ENCODE data around the gene STRA6. TPM values are rescaled to one million over a fixed set of nuclear protein-coding genes. Genes with fewer than 3 reads are reported as not detected.

Gene STRA6
- total and polyA plus RNA-seq, 2 of the 8 experiments (the other 6 are each of a cell fraction or from before 2014, with no cell fraction given) = 9.3 to 14.5 TPM

GRCh38 chr15:74210729-74211128 lies 8.1 kb upstream of the STRA6 start:
- no peak overlapping the region for H2AFZ ChIP-seq (ENCODE audit: low read length)
- peak overlapping the region; percentile 62 for H3K18ac ChIP-seq (ENCODE audit: extremely low read depth, low read length)
- TF ChIP-seq RXRA (IDR thresholded peaks at IDR 0.05; ENCODE audit: insufficient read depth, low read depth, low read length) (no peak), KDM1A (IDR thresholded peaks at IDR 0.05; ENCODE audit: borderline replicate concordance, low read length) (peak; percentile 79; the same call in 1 of the 2 replicates), CHD2 (IDR thresholded peaks at IDR 0.05; ENCODE audit: low read length) (no peak), SP2 (IDR thresholded peaks at IDR 0.05; ENCODE audit: low read length) (no peak)
- H3K79me2 ChIP-seq (ENCODE audit: control insufficient read depth in 1 of 2, insufficient read depth in 2 of 2, low read length in 2 of 2) = no peaks in the 10 kb centered on the region
- H2AK5ac ChIP-seq (ENCODE audit: low read depth, low read length) = no peak overlapping the region; the same call in 1 of the 2 replicates
- no peak overlapping the region for H4K8ac ChIP-seq (ENCODE audit: extremely low read depth, insufficient read depth, low read length)
- no peak overlapping the region for H3K27ac ChIP-seq (ENCODE audit: low read depth, low read length)
- peak overlapping the region; percentile 19; the same call in 1 of the 2 replicates for H2BK15ac ChIP-seq (ENCODE audit: low read length)
- no peaks in the 10 kb centered on the region for H3K36me3 ChIP-seq (ENCODE audit: control insufficient read depth in 2 of 4, insufficient read depth in 4 of 4, low read length in 3 of 4)
- H3K23ac ChIP-seq (ENCODE audit: insufficient read length) = no peak overlapping the region
- H3K4me2 ChIP-seq (ENCODE audit: insufficient read depth in 1 of 2, low read depth in 2 of 2, low read length in 2 of 2) = no peak overlapping the region
- no peak overlapping the region for H3K14ac ChIP-seq (ENCODE audit: insufficient read length)
- H3K4me1 ChIP-seq (replicated peaks in 1 of 4; ENCODE audit: control insufficient read depth in 3 of 4, insufficient read depth in 4 of 4, low read length in 3 of 4) = peaks cover 30 to 52% (median 42%) of the 10 kb centered on the region in 4 experiments
- H2BK5ac ChIP-seq (ENCODE audit: low read depth, low read length) = peak overlapping the region; percentile 10; the same call in 1 of the 2 replicates
- ChIA-PET POLR2A (ENCODE audit: partially characterized antibody) (interaction anchor here (0.6 to 5.9 kb wide), 3 partner anchors 11 to 80 kb away, joined by 3 to 38 read pairs (median 3); no protein-coding TSS in a partner anchor), CTCF (ENCODE audit: partially characterized antibody) (interaction anchor here (0.6 to 2.9 kb wide), 9 partner anchors 9 to 146 kb away, joined by 3 to 12 read pairs (median 3); partner anchors contain the start of gene ISLR2)
- H3K9ac ChIP-seq (replicated peaks in 1 of 4; ENCODE audit: extremely low read depth in 1 of 4, low read depth in 3 of 4, low read length in 3 of 4) = no peak overlapping the region
- DNase-seq (ENCODE audit: low read depth in 1 of 2, low spot score in 2 of 2) (no peak), FAIRE-seq (no peak)
- peaks cover 0 to 6% (median under 1%) of the 10 kb centered on the region in 4 experiments; a peak in 5 of 7 replicates for H3K27me3 ChIP-seq (replicated peaks in 1 of 4; ENCODE audit: control insufficient read depth in 3 of 4, extremely low read depth in 1 of 4, insufficient read depth in 3 of 4, low read length in 3 of 4)
- peaks cover 2% of the 10 kb centered on the region for H3K23me2 ChIP-seq (ENCODE audit: low read depth, low read length)
- no peaks in the 10 kb centered on the region for H3K9me3 ChIP-seq (ENCODE audit: insufficient read depth in 2 of 2, low read depth in 1 of 2, low read length in 1 of 2)
- no peaks in the 10 kb centered on the region for H3K79me1 ChIP-seq (ENCODE audit: low read depth, low read length)
- H4K20me1 ChIP-seq (replicated peaks in 1 of 2; ENCODE audit: control insufficient read depth in 1 of 2, insufficient read depth in 2 of 2, low read length in 2 of 2) = no peaks in the 10 kb centered on the region
- H2BK120ac ChIP-seq (replicated peaks; ENCODE audit: low read depth, low read length) = no peak overlapping the region
- no peak overlapping the region for H4K91ac ChIP-seq (replicated peaks; ENCODE audit: insufficient read length, low read length)
- no peak overlapping the region for H3K56ac ChIP-seq (replicated peaks; ENCODE audit: insufficient read length, low read depth, low read length)
- no peak overlapping the region for H3K4ac ChIP-seq (replicated peaks; ENCODE audit: insufficient read length, low read depth, low read length)
- no peak overlapping the region for H4K5ac ChIP-seq (ENCODE audit: insufficient read length, low read depth, low read length)
- H3K4me3 ChIP-seq (ENCODE audit: extremely low read depth in 1 of 4, insufficient read depth in 2 of 4, low read depth in 3 of 4, low read length in 4 of 4) = no peak overlapping the region
- peak overlapping the region; percentile 46; the same call in 1 of the 2 replicates for H2BK12ac ChIP-seq (ENCODE audit: low read depth, low read length)
- peak overlapping the region; percentile 93 for H2BK20ac ChIP-seq (ENCODE audit: low read length)

All from H1 (cell line).